ENCODE data around the gene JPH2. TPM values are rescaled to one million over a fixed set of nuclear protein-coding genes. Genes with fewer than 3 reads are reported as not detected.

JPH2 gene
- total RNA-seq = under 0.01 TPM in 2 replicates

DNA sequence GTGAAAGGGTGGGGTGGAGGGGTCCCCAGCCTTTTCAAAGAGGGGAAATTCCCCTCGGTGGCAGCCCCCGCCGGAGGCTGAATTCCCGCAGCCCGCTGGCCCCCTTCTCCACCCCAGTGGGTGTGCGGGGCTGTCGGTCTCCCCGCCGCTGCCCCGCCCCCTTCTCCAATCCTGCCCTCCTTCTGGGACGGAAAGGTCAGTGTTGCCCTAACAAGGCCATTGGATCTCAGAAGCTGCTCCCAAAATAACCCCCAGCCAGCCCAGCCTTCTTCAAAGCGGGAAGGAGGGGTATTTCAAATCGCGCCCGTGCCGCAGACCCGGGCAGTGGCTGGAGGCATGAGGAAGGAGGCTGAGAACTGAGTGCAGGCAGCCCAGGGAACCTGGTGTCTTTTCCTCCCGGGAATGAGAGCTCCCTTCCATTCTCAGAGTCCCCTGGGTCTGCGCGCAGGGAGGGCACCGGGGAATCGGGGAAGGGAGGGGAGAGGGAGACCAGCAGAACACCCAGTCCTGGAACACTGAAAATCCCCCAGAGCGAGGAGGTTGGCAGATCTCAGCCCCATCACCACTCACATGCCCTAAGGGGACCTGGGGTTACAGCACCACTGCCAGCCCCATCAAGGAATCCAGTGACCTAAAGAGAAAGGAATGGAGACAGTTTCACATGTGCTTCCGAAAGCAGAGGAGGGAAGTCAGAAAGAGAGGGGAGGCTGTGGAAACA lies at the start of gene JPH2:
Gene JPH2, minus strand, starts transcription at position 135 of the 718 bp plus-strand sequence. CDS start 483 bp downstream, outside the sequence.

GRCh38 chr20:44210406-44211176 lies 23.6 kb upstream of the JPH2 start, which contains the start of gene OSER1:
Gene OSER1, minus strand, starts transcription at chr20:44210771. Its CDS starts 3,814 bp downstream, at chr20:44206957.

Other genes starting within 250 kb of the JPH2 start
- gene OSER1, start 23.6 kb upstream of the JPH2 start, total RNA-seq = 33.3 and 33.8 TPM in 2 replicates
- gene GDAP1L1, start 60.1 kb upstream of the JPH2 start, total RNA-seq = not detected in 2 replicates
- gene FITM2, start 124.0 kb upstream of the JPH2 start, total RNA-seq = 5.9 and 6.8 TPM in 2 replicates
- gene R3HDML, start 149.9 kb upstream of the JPH2 start, total RNA-seq = not detected in 2 replicates
- not detected in 2 replicates for gene HNF4A, start 168.5 kb upstream of the JPH2 start, total RNA-seq

Measured in bronchus fibroblast of lung (primary cell).